ENCODE measurements around the gene DPM2.

DNA sequence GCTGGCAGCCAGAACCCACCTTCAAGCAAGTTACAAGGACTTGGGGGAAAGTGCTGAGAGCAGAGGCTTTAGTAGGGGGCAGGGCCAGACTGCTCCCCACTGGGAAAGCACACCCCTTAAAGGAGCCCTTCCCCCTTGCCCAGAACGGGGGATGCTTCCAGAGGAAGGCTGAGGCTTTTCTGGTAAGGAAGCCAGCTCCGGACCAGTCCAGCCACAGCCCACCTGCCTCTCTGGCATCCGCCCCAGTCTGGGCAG, 4.2 kb upstream of the DPM2 start:
- TF ChIP-seq CTCF (IDR thresholded peaks at IDR 0.05; ENCODE audit: poor library complexity) = no peak
- TF ChIP-seq EZH2 (IDR thresholded peaks at IDR 0.05; ENCODE audit: borderline replicate concordance) = no peak
